SU-DHL-6 (cell line): Measurements from ENCODE around the gene CLIC6.

Source experiments
- H2AFZ ChIP-seq: fragments of 200-600 bp; sonication (generic); 2 replicates; pipeline ENCODE4 v1.6.1; 2014; ENCODE audit warnings: low read depth, mild to moderate bottlenecking, moderate library complexity, mixed read lengths, antibody characterized with exemption, low read length; ENCODE audit not compliant: severe bottlenecking
- H3F3A ChIP-seq: fragments of 200-600 bp; shearing (Covaris generic); 2 replicates; pipeline ENCODE4 v1.6.0; 2016; ENCODE audit warnings: antibody characterized with exemption, mild to moderate bottlenecking; ENCODE audit not compliant: insufficient read depth
- H3K27ac ChIP-seq: fragments of 200-600 bp; sonication (generic); 2 replicates; pipeline ENCODE4 v1.5.1; 2016; ENCODE audit warnings: low read depth, mild to moderate bottlenecking, low read length, moderate library complexity, mixed read lengths
- H3K27me3 ChIP-seq: fragments of 200-600 bp; sonication (generic), shearing (Covaris generic); 2 replicates; pipeline ENCODE4 v1.6.0; 2014; ENCODE audit warnings: mild to moderate bottlenecking, low read length
- H3K36me3 ChIP-seq: fragments of 200-600 bp; sonication (generic); 2 replicates; pipeline ENCODE4 v1.6.1; 2014; ENCODE audit warnings: mild to moderate bottlenecking, low read length, mixed read lengths
- H3K4me2 ChIP-seq: fragments of 300-600, 200-600 bp; shearing (Covaris generic), sonication (generic); 2 replicates; pipeline ENCODE4 v1.6.0; 2014; ENCODE audit warnings: low read length, low read depth, mild to moderate bottlenecking; ENCODE audit not compliant: poor library complexity, severe bottlenecking
- H3K4me3 ChIP-seq: fragments of 200-600 bp; sonication (generic); 2 replicates; pipeline ENCODE4 v1.5.1; 2014; ENCODE audit warnings: antibody characterized with exemption, low read length, mild to moderate bottlenecking, mixed read lengths; ENCODE audit not compliant: insufficient read depth, poor library complexity, severe bottlenecking
- H3K79me2 ChIP-seq: fragments of 200-600 bp; sonication (generic); 2 replicates; pipeline ENCODE4 v1.6.1; 2014; ENCODE audit warnings: mild to moderate bottlenecking, low read length, moderate library complexity; ENCODE audit not compliant: insufficient read depth
- H3K9ac ChIP-seq: fragments of 200-600 bp; sonication (generic); 2 replicates; pipeline ENCODE4 v1.7.0; 2014; ENCODE audit warnings: mild to moderate bottlenecking, low read length
- H3K9me2 ChIP-seq: fragments of 200-600 bp; sonication (generic); replicated peaks from 2 replicates; pipeline ENCODE4 v1.6.1; 2014; ENCODE audit warnings: low read length; ENCODE audit not compliant: insufficient read depth
- H3K9me3 ChIP-seq: fragments of 200-600 bp; sonication (generic); 2 replicates; pipeline ENCODE4 v1.6.1; 2014; ENCODE audit warnings: low read length, mixed read lengths; ENCODE audit not compliant: insufficient read depth
- H4K20me1 ChIP-seq: fragments of 200-600 bp; sonication (generic); 2 replicates; pipeline ENCODE4 v1.6.1; 2014; ENCODE audit warnings: low read depth, mild to moderate bottlenecking, antibody characterized with exemption, low read length, moderate library complexity, mixed read lengths
- CTCF ChIP-seq: fragments of 200-600 bp; sonication (generic); IDR thresholded peaks from one replicate; pipeline ENCODE4 v1.5.1; 2017; ENCODE audit warnings: antibody characterized with exemption, mild to moderate bottlenecking, low read length, moderate library complexity; ENCODE audit not compliant: insufficient read depth, poor library complexity, severe bottlenecking
- EZH2phosphoT487 ChIP-seq: fragments of 200-600 bp; sonication (generic), shearing (Covaris generic); conservative IDR thresholded peaks from 2 replicates; pipeline ENCODE4 v1.6.1; 2018; ENCODE audit warnings: mild to moderate bottlenecking, antibody characterized with exemption, low read length, moderate library complexity, mixed read lengths

CLIC6 gene

GRCh38 chr21:34726627-34727337 is 58.0 kb downstream of the CLIC6 start:
- Histone ChIP-seq H4K20me1 (no peaks in the 10 kb centered on the region), H3K79me2 (no peaks in the 10 kb centered on the region), H3K9me2 (no peaks in the 10 kb centered on the region), H3K9ac (no peak overlapping the region), H3F3A (no peaks in the 10 kb centered on the region), H3K4me2 (no peak overlapping the region), H3K27ac (no peak overlapping the region), H3K4me3 (no peak overlapping the region), H3K27me3 (no peaks in the 10 kb centered on the region), H3K36me3 (no peaks in the 10 kb centered on the region), H3K9me3 (no peaks in the 10 kb centered on the region), H2AFZ (no peak overlapping the region)
- no peak for TF ChIP-seq CTCF
- no peak for TF ChIP-seq EZH2phosphoT487

GRCh38 chr21:34728479-34728878 is 59.7 kb downstream of the CLIC6 start:
- no peaks in the 10 kb centered on the region for H4K20me1 ChIP-seq
- H3K36me3 ChIP-seq: no peaks in the 10 kb centered on the region
- no peak overlapping the region for H2AFZ ChIP-seq
- H3F3A ChIP-seq: no peaks in the 10 kb centered on the region
- no peak overlapping the region for H3K27ac ChIP-seq
- no peak overlapping the region for H3K4me2 ChIP-seq
- no peaks in the 10 kb centered on the region for H3K9me2 ChIP-seq
- no peaks in the 10 kb centered on the region for H3K9me3 ChIP-seq
- TF ChIP-seq EZH2phosphoT487 (no peak), CTCF (no peak)
- H3K27me3 ChIP-seq: no peaks in the 10 kb centered on the region
- no peak overlapping the region for H3K9ac ChIP-seq
- no peak overlapping the region for H3K4me3 ChIP-seq
- H3K79me2 ChIP-seq: no peaks in the 10 kb centered on the region

DNA sequence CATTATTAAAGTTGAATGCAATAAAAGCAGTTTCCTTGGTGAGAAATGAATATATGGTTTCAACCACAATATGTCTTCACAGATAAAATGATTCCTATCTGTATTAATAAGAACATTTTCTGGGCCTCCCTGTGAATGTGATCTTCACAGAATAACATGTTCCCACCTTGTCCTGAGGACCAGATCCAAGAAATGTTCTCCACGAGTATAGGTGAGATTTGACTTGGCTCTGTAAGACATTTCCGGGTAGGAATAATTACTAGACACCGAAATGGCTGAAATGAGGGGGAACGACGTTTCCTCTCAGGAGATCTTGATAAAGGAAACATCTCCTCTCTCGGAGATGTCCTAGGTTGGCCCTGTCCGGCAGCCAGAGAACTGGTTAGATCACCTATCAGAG is 61.4 kb downstream of the CLIC6 start:
- no peaks in the 10 kb centered on the region for H3F3A ChIP-seq
- no peak overlapping the region for H2AFZ ChIP-seq
- no peak overlapping the region for H3K4me3 ChIP-seq
- no peaks in the 10 kb centered on the region for H3K9me3 ChIP-seq
- H3K27me3 ChIP-seq: no peaks in the 10 kb centered on the region
- no peaks in the 10 kb centered on the region for H4K20me1 ChIP-seq
- H3K36me3 ChIP-seq: no peaks in the 10 kb centered on the region
- no peak overlapping the region for H3K4me2 ChIP-seq
- no peak for TF ChIP-seq CTCF
- TF ChIP-seq EZH2phosphoT487: no peak
- H3K9ac ChIP-seq: no peak overlapping the region
- no peaks in the 10 kb centered on the region for H3K79me2 ChIP-seq
- H3K27ac ChIP-seq: no peak overlapping the region
- no peaks in the 10 kb centered on the region for H3K9me2 ChIP-seq
